DMS53 (cell line): ENCODE measurements around the gene SLC9A9.
"Not testable (repeated sequence)": the region's sequence is repeated elsewhere in the genome, so short reads cannot be mapped to it uniquely, and the experiment has no call there.

Experiments used
- DNase-seq: peaks from one replicate; lab custom pipeline; 2025; lab: John Stamatoyannopoulos, UW

The SLC9A9 gene

DNA sequence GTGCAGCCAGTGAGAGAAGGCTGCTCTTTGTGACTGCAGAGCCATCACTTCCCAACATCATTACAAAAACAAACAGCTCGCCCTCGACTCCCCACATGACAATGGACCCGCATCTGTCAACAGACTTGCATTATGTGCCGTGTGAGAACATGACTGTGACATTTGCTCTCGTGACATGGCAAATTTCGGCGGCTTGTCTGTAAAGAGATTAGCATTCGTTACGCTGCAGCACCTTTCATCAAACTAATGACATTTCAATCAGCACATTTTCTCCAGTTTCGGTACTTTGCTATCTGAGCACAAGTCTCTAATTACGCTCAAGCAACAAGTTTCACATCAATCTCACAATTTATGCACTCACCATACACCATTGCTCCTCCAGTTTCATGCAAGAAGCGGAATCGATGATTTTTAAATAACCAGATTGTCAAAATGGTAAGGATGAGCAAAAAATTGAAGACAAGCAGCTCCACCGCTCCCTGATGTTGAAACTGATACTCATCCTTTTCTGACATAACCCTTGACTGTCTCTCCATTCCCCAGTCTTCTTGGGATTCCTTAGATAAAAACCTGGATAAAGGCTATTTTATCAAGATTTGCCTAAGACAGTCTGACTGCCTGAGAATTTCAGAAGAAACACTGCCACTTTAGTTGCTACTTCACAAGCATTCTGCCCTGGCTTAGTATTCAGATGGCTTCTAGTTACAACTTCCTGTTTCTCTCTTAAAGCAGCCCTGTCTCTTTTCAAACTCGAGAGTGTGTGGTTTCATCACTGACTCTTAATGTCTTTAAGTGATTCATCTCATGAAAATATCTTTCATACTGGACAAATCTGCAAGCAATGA is at the start of gene SLC9A9:
Gene SLC9A9 (minus strand): TSS at position 682 of the 845 bp plus-strand sequence. CDS start 146 bp downstream, at position 536.
- peak; percentile 67 for DNase-seq

DNA sequence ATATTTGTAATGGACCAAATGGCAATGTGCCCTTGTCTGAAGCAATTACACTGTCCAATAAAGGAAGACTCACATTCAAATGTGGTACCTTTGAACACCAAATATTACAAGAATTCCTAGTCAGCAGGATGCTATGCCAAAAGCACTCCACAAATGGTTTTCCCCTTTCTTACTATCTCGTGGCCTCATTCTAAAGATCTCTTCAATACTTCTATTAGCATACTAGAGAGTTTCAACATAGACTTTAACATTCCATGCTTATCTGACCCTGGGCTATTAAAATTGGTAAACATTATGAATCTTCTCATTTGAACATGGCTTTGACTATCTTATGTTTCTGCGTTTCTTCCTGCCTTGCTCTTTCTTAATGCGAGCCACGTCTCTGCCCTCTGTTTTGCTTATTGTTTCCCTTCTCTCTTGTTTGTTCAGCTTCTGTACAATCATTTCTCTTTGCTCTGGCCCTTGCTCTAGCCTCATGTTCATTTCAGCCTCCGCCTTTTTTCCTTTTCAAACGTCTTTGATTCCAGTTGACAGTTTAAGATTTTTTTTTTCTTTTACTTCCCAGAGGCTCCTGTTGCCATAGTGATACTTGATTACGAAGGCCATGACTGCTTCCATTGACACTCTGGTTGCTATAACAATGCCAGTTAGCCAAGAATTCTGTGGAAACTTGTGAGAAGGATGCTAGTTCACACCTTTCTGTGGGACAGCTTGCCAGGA is 49.5 kb upstream of the SLC9A9 start:
- DNase-seq: peak; percentile 11

DNA sequence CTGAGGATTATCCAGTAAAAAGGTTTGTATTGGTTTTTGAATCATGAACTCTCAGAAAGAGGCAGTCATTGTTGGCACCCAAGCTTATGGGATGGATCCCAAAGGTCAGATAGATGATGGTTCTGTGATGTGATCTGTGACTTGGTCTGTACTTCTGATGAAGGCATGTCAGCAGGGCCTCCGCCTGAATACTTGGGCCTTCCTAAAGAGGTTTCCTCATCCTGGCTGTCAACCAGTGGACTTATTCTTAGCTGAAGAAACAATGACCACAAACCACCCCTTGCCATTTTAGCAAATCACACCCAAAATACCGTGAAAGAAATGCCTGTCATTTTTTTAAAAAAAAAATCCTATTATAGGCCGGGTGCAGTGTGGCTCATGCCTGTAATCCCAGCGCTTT is 48.2 kb upstream of the SLC9A9 start:
- no peak for DNase-seq

DNA sequence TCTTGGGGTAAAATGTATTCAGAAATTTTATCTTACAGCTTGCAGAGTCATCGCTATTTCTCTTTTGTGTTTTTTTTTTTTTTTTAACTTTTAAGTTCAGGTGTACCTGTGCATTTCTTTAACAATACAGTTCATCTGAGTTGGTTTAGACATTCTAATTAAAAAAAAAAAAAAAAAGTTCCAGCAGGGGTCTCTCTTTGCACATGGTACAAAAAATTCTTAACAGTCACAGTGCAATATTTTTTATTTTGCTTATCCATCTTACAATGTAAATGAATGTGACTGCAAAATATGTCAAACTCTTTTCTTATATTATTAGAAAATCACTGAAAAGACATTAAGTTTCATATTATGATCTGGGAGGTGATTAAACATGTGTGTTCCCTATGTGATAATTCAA is 47.5 kb upstream of the SLC9A9 start:
- peak; percentile 39 for DNase-seq

DNA sequence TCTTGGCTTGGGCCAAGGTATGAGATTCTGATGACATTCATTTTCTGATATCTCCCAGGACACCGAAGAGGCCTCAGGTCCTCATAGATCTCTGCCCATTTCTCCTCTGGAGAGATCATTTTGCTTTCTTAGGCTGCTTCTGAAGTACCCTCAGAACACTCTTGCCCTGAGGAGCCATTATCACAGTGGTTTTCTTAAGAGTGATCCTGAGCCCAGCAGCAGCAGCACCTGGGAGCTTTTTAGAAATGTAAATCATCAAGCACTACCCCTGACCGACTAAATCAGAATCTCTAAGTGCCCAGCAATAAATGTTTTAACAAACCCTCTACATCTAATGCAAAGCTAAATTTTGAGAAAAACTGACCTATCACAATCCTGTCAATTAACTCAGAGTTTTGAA is 40.6 kb upstream of the SLC9A9 start:
- DNase-seq: no peak

DNA sequence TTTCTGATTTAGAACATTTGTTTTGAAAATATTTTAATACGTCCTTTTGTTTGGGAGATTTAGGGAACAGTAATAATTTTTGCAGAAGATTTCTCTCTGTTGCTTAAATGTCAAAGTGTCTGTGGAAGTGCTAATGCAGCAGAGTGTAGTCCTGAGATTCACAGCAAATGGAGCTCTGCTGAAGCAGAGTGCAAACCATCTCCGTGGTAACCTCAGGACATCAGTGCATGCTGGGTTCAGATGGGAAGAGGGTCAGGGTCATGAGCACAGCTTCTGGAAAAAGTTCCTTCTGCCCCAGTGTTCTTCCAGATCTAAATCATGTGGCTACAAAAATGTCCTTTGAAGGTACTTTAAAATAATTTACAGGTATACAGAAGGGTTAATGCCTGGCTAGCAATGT is 39.9 kb upstream of the SLC9A9 start:
- DNase-seq: no peak

DNA sequence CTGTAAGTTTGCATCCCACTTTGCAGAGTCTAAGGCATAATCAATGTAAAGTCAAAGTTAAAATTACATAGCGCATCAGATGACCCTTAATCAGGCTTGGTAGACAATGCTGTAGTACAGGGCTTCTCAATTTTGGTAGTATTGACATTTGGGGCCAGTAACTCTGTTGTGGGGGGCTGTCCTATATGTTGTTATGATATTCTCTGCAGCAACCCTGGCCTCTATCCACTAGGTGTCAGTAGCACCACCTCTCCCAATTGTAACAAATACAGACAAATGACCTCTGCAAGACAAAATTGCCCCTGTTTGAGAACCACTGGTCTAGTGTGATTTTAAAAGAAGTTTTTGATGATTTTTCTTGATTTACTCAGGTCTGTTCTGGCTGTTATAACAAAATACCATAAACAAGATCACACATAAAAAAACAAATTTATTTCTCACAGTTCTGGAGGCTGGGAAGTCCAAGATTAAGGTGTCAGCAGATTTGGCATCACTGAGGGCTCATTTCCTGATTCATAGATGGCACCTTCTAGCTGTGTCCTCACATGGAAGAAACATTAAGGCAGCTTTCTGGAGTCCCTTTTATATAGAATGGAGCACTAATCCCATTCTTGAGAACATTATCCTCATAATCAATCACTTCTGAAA is 37.6 kb upstream of the SLC9A9 start:
- DNase-seq: peak; percentile 60

DNA sequence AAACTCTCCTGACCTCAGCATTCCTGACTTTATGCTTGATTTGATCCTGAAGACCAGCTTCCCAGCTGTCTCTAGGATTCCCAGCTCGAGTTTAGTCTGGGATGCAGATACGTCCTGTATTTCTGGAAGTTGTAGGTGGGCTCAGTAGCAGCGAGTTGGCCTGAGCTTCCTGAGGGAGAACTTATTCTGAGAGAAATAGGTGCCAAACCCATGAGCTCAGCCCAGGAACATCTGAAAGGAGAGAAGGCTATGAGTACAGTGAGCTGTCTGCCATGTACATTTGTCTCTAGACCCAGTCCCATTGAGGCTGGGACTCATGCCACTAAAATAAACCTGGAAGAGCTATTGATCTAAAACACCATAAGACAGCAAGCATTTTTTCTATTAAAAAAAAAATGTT is 36.6 kb upstream of the SLC9A9 start:
- no peak for DNase-seq

DNA sequence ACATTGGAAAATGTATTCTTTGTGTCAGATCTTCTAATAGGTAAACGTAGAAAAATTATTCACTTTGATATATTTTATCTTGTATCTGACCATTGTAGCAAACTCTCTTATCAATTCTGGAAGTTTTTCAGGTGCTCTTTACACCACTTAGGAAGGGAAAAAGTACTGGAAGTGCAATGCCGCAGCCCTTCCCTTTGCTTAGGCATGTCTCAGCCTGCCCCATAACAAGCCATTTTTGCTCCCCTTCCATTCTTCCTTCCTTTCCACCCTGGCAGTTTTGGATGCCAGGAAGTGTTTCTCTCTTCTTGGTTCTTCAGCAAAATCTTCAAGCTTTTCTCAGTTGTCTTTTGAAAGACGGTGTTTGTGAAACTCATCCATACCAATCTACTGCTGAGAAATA is 34.9 kb upstream of the SLC9A9 start:
- DNase-seq: no peak

DNA sequence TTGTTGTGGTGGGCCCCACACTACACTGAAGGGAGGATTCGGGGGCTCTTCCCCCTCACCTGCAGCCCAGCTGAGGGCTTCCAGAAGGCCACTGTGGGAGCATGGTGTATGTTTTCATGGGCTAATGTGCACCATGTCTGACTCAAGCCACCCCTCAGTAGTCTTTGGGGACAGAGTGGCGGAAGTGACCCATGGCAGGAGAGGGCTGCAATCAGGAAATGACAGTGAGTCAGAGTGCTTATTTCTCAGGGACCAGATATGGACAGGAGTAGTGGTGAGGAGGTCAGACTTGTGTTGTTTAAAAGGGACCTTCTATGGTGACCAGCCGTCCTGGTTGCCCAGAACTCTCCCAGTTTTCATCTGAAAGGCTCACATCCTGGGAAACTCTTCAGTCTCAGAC is 32.8 kb upstream of the SLC9A9 start:
- DNase-seq: no peak

DNA sequence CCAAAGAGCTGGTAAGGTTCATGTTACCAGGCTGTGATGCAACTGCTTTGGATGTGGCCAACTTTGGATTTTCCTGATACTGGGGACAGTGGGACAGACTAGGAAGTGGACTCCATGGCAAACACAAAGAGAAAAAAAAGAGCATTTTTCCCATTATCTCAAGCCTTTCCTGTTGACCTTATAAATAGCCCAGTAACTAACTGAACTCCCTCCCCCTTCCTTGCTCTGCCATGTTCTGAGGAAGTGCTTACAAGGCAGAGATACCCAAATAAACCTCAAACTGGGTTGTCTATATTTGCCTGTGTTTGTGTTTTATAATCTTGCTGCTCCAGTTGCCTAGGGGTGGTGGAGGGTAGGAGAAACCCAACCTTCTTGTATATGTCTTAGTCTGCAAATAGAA is 27.3 kb upstream of the SLC9A9 start:
- no peak for DNase-seq

DNA sequence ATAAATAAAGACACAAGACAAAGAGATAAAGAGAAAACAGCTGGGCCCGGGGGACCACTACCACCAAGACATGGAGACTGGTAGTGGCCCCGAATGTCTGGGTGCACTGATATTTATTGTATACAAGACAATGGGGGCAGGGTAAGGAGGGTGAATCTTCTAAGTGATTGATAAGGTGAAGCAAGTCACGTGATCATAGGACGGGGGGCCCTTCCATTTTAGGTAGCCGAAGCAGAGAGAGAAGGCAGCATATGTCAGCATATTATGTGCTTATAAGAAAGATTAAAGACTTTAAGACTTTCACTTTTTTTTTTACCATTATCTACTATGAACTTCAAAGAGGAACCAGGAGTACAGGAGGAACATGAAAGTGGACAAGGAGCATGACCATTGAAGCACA is 25.3 kb upstream of the SLC9A9 start:
- not testable (repeated sequence) for DNase-seq

DNA sequence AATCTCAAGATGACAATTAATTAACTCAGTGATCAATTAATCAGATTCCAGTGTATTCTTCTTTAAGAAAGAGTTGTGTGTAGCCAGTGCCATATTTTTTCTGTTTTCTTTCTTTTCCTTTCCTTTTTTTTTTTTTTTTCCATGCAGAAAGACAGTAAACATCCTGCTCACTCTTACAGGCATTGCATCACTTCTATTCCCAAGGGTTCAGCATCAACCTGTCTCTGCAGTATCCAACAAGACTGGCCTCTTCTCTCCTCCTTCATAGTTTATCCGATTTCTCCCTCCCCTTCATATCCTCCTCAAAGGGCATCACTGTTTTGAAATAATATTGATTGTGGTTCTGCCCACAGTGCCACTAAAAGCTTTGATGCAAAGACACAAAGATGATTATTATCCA is 17.0 kb upstream of the SLC9A9 start:
- peak; percentile 31 for DNase-seq

DNA sequence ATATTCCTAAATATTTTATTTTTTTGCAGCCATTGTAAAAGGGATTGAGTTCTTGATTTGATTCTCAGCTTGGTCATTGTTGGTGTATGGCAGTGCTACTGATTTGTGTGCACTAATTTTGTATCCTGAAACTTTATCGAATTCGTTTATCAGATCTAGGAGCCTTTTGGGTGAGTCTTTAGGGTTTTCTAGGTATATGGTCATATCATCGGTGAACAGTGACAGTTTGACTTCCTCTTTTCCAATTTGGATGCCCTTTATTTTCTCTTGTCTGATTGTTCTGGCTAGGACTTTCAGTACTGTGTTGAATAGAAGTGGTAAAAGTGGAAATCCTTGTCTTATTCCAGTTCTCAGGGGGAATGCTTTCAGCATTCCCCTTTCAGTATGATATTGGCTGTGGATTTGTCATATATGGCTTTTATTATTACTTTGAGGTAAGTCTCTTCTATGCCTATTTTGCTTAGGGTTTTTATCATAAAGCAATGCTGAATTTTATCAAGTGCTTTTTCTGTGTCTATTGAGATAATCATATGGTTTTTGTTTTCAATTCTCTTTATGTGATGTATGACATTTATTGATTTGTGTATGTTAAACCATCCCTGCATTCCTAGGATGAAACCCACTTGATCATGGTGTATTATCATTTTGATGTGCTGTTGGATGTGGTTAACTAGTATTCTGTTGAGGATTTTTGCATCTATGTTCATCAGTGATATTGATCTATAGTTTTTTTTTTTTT is 11.4 kb upstream of the SLC9A9 start:
- no peak for DNase-seq

DNA sequence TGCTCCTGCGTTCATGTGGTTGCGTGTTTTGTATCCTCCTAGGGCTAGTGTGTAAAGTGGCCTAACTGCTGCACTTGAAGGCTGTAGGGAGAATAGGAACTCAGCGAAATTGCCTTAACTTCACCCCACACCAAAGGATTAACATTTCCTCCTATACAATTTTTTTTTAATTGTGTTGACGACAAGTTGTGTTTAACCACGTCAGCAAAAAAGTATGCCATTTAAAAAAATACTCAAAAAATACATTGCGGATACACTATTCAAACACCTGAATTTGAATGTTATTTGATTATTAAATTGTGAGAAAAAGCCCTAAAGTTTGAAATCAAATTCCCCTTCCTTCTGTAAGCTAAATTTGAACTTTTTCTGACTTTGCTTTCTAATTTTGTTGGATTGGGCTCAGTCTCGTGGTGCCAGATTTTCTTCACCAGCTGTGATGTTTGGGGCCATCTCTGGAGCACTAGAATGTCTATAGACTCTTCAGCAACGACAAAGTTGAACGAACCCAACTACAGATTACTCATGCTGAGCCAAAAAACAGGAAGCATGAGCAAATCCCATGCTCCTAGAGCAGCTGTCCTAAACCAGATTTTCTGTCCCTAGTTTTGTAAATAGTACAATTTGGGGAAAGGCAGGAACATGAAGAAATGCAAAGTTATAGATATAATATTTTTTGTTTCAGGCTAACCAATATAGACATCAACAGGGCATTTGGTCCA is 8.1 kb upstream of the SLC9A9 start:
- DNase-seq: no peak

DNA sequence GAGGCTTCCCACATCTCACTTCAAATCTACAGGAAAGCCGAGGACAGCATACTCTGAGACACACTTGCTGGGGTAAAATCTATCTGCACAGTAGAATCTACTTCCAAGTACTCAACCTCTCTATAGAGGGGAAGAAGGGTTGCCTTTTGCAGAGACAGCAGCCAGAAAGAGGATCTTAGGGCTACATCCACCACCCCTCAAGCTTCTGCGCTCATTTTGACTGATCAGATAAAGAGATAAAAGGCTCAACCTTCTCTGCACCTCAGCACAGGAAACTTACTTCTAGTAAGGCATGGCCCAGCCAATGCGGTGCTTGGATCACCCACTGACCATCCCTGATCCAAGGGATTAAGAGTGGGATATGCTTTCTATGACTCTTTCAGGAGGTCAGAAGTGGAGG is 6.9 kb upstream of the SLC9A9 start:
- no peak for DNase-seq

DNA sequence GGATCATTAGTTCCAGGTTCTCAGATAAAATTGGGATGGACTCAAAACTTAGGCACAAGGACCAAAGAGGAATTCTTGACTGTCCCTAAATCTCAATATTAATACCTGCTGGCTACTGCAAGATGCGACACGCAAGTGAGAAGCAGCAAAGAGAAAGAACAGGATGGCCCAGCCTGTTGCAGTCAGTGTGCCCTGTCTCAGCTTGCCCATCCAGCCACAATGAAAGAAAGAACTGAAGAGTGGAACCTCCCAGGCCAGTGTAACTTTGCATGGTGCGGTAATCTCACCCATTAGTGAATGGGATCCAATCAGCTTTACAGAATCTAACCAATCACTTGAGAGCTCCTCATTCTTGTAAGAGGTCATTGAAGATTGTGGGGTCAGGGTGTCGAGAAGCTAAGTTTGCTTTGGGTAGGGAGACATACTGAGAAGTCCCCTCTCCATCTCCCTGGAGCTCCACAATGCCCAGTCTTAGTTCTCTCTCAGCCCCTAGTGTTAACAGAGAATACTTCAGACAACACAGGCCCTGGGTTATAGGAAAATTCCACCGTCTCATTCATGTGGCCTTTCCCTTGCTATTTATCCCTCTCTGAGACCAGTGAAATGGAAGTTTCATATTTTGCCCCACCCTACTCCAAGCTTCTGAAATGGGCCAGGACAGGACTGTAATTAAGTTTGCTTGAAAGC is 3.2 kb upstream of the SLC9A9 start:
- no peak for DNase-seq

DNA sequence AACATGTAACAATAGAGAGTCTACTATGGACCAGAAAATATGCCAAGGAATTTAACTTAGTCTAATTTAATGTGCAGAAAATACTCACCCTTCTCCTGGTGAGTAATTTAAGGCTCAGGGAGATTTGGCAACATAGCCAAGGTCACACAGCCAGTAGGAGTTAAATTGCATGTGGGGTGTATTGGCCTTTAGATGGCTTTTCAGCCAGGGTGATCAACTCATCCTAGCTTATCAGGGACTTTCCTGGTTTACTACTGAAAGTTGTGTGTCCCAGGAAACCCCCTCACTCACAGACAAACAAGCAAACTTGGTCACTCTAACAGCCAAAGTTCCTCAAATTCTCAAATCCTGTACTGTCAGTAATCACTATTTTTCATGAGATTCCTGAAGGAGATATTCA is 2.6 kb upstream of the SLC9A9 start:
- no peak for DNase-seq

DNA sequence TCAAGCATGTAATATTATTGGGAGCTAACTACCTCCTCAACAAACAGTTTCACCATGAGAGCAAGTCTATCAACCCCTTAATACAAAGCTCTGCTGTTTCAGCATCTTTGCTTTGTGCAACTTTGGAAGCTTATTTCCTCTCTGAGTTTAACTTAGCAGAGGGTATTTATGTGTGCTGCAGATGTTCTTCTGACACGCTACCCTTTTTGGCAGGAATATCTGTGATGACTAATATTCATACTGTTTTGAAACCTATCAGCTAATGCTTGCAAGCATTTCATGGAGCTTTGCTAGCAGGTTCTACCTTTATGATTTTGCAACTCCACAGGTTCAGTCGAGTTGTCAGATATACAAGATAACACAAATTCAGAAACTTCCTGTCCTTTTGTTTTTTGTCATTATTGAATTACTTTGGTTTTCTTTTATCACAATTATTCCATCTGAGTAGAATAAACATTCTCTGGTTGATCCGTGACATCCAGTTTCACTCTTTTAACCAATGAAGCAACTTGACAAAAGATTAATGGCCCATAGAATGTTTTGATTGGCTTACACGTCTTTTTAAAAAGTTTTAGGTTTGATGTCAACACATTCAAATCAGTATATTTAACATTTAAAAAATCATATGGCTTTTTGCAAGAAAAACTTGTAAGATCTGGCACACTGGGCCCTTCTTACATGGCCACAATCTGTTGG is 1.7 kb upstream of the SLC9A9 start:
- no peak for DNase-seq

DNA sequence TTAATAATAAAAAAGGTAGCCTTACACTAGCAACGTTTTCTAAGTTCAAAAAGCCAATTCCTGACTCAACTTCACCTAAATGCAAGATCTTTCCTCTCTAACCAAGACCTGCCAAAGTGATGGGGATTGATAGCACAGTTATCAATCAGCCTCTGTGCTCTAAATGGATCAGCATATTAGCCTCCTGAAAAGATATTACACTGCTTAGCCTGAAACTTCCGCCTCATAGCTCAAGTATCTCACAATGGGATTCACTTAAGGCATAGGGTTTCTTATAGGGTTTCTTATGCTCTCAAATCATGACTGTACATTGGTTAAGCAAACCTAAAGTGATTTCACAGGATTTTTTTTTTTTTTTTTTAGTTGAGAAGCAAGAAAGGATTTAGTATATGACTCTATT is 436 bp upstream of the SLC9A9 start:
- no peak for DNase-seq
